ENCODE measurements around the gene IL4I1. TPM values are rescaled to one million over a fixed set of nuclear protein-coding genes. Genes with fewer than 3 reads are reported as not detected.

The IL4I1 gene
- total and polyA plus RNA-seq, 2 of the 8 experiments (the other 6 are each of a cell fraction or from before 2014, with no cell fraction given) = 0.41 to 0.76 TPM

DNA sequence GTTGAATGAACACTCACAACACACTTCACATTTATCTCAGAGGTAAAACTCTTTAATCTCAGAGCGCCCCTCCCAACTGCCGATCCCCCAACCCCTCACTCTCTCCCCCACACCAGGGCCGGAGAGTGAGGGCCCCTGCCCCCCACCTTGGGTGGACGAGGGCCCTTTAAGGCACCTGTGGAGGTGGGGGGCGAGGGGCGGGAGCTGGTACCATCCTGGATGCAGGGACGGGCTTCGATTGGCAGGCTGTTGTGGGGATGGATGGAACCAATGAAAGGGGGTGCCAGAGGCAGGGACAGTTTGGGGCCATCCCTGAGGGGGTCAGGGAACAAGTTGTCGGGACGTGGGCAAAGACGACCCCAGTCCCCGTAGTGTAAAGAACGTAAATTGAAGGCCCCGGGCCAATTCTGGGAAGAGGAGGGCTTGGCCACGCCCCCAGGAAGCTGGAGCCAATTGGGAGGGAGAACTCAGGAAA lies 27.6 kb downstream of the IL4I1 start (continued):
- TF ChIP-seq, protein P1, sequence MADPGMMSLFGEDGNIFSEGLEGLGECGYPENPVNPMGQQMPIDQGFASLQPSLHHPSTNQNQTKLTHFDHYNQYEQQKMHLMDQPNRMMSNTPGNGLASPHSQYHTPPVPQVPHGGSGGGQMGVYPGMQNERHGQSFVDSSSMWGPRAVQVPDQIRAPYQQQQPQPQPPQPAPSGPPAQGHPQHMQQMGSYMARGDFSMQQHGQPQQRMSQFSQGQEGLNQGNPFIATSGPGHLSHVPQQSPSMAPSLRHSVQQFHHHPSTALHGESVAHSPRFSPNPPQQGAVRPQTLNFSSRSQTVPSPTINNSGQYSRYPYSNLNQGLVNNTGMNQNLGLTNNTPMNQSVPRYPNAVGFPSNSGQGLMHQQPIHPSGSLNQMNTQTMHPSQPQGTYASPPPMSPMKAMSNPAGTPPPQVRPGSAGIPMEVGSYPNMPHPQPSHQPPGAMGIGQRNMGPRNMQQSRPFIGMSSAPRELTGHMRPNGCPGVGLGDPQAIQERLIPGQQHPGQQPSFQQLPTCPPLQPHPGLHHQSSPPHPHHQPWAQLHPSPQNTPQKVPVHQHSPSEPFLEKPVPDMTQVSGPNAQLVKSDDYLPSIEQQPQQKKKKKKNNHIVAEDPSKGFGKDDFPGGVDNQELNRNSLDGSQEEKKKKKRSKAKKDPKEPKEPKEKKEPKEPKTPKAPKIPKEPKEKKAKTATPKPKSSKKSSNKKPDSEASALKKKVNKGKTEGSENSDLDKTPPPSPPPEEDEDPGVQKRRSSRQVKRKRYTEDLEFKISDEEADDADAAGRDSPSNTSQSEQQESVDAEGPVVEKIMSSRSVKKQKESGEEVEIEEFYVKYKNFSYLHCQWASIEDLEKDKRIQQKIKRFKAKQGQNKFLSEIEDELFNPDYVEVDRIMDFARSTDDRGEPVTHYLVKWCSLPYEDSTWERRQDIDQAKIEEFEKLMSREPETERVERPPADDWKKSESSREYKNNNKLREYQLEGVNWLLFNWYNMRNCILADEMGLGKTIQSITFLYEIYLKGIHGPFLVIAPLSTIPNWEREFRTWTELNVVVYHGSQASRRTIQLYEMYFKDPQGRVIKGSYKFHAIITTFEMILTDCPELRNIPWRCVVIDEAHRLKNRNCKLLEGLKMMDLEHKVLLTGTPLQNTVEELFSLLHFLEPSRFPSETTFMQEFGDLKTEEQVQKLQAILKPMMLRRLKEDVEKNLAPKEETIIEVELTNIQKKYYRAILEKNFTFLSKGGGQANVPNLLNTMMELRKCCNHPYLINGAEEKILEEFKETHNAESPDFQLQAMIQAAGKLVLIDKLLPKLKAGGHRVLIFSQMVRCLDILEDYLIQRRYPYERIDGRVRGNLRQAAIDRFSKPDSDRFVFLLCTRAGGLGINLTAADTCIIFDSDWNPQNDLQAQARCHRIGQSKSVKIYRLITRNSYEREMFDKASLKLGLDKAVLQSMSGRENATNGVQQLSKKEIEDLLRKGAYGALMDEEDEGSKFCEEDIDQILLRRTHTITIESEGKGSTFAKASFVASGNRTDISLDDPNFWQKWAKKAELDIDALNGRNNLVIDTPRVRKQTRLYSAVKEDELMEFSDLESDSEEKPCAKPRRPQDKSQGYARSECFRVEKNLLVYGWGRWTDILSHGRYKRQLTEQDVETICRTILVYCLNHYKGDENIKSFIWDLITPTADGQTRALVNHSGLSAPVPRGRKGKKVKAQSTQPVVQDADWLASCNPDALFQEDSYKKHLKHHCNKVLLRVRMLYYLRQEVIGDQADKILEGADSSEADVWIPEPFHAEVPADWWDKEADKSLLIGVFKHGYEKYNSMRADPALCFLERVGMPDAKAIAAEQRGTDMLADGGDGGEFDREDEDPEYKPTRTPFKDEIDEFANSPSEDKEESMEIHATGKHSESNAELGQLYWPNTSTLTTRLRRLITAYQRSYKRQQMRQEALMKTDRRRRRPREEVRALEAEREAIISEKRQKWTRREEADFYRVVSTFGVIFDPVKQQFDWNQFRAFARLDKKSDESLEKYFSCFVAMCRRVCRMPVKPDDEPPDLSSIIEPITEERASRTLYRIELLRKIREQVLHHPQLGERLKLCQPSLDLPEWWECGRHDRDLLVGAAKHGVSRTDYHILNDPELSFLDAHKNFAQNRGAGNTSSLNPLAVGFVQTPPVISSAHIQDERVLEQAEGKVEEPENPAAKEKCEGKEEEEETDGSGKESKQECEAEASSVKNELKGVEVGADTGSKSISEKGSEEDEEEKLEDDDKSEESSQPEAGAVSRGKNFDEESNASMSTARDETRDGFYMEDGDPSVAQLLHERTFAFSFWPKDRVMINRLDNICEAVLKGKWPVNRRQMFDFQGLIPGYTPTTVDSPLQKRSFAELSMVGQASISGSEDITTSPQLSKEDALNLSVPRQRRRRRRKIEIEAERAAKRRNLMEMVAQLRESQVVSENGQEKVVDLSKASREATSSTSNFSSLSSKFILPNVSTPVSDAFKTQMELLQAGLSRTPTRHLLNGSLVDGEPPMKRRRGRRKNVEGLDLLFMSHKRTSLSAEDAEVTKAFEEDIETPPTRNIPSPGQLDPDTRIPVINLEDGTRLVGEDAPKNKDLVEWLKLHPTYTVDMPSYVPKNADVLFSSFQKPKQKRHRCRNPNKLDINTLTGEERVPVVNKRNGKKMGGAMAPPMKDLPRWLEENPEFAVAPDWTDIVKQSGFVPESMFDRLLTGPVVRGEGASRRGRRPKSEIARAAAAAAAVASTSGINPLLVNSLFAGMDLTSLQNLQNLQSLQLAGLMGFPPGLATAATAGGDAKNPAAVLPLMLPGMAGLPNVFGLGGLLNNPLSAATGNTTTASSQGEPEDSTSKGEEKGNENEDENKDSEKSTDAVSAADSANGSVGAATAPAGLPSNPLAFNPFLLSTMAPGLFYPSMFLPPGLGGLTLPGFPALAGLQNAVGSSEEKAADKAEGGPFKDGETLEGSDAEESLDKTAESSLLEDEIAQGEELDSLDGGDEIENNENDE (IDR thresholded peaks at IDR 0.05; ENCODE audit: insufficient replicate concordance, low read length) = no peak
- TF ChIP-seq, protein P2, sequence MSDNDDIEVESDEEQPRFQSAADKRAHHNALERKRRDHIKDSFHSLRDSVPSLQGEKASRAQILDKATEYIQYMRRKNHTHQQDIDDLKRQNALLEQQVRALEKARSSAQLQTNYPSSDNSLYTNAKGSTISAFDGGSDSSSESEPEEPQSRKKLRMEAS (IDR thresholded peaks at IDR 0.05) = peak; percentile 23; the same call in 1 of the 2 replicates

Measured in H1 (cell line).